DOHH2 (cell line): ENCODE results near the gene NMT2.

ENCODE experiments used
- H3F3A ChIP-seq: fragments of 200-600 bp; sonication (generic), shearing (Covaris generic); 2 replicates; pipeline ENCODE4 v1.6.0; 2016; ENCODE audit warnings: antibody characterized with exemption, mild to moderate bottlenecking; ENCODE audit not compliant: control insufficient read depth, insufficient read depth
- H3K27ac ChIP-seq: fragments of 200-600 bp; sonication (generic); 2 replicates; pipeline ENCODE4 v1.5.1; 2014; ENCODE audit warnings: low read depth, mild to moderate bottlenecking, low read length, moderate library complexity
- H3K27me3 ChIP-seq: fragments of 200-600 bp; sonication (generic); 2 replicates; pipeline ENCODE4 v1.6.1; 2014; ENCODE audit warnings: mild to moderate bottlenecking, low read length, mixed read lengths; ENCODE audit not compliant: control insufficient read depth
- H3K36me3 ChIP-seq: fragments of 200-600 bp; sonication (generic); 2 replicates; pipeline ENCODE4 v1.6.1; 2014; ENCODE audit warnings: mild to moderate bottlenecking, low read length, moderate library complexity, mixed read lengths; ENCODE audit not compliant: control insufficient read depth
- H3K4me1 ChIP-seq: fragments of 200-600 bp; sonication (generic); 2 replicates; pipeline ENCODE4 v1.6.1; 2014; ENCODE audit warnings: mild to moderate bottlenecking, low read length, mixed read lengths; ENCODE audit not compliant: control insufficient read depth
- H3K4me2 ChIP-seq: fragments of 200-600 bp; sonication (generic); 2 replicates; pipeline ENCODE4 v1.6.0; 2014; ENCODE audit warnings: mild to moderate bottlenecking, low read length, moderate library complexity
- H3K4me3 ChIP-seq: fragments of 200-600 bp; sonication (generic); 2 replicates; pipeline ENCODE4 v1.5.1; 2014; ENCODE audit warnings: mild to moderate bottlenecking, low read length, mixed read lengths
- H3K79me2 ChIP-seq: fragments of 200-600 bp; sonication (generic); 2 replicates; pipeline ENCODE4 v1.6.1; 2014; ENCODE audit warnings: mild to moderate bottlenecking, low read length, mixed read lengths; ENCODE audit not compliant: control insufficient read depth
- H3K9me2 ChIP-seq: fragments of 200-600 bp; sonication (generic); replicated peaks from 2 replicates; pipeline ENCODE4 v1.6.1; 2014; ENCODE audit warnings: mild to moderate bottlenecking, low read length, mixed read lengths; ENCODE audit not compliant: control insufficient read depth
- H3K9me3 ChIP-seq: fragments of 200-600 bp; sonication (generic); 2 replicates; pipeline ENCODE4 v1.6.1; 2014; ENCODE audit warnings: antibody characterized with exemption, low read length, mixed read lengths; ENCODE audit not compliant: control insufficient read depth, insufficient read depth
- H4K20me1 ChIP-seq: fragments of 200-600 bp; sonication (generic); 2 replicates; pipeline ENCODE4 v1.6.0; 2014; ENCODE audit warnings: low read depth, mild to moderate bottlenecking, antibody characterized with exemption, low read length, moderate library complexity; ENCODE audit not compliant: control insufficient read depth, insufficient read depth
- EZH2phosphoT487 ChIP-seq: fragments of 200-600 bp; sonication (generic); IDR thresholded peaks from 2 replicates; pipeline ENCODE4 v1.6.1; 2017; ENCODE audit warnings: borderline replicate concordance, mild to moderate bottlenecking, antibody characterized with exemption, low read length, moderate library complexity, mixed read lengths
- TF ChIP-seq, protein P1 (sequence below): fragments of 200-600 bp; sonication (generic); IDR thresholded peaks from one replicate; pipeline ENCODE4 v1.5.1; 2014; ENCODE audit warnings: antibody characterized with exemption, mild to moderate bottlenecking, low read depth, low read length; ENCODE audit not compliant: poor library complexity, severe bottlenecking

NMT2 gene

DNA sequence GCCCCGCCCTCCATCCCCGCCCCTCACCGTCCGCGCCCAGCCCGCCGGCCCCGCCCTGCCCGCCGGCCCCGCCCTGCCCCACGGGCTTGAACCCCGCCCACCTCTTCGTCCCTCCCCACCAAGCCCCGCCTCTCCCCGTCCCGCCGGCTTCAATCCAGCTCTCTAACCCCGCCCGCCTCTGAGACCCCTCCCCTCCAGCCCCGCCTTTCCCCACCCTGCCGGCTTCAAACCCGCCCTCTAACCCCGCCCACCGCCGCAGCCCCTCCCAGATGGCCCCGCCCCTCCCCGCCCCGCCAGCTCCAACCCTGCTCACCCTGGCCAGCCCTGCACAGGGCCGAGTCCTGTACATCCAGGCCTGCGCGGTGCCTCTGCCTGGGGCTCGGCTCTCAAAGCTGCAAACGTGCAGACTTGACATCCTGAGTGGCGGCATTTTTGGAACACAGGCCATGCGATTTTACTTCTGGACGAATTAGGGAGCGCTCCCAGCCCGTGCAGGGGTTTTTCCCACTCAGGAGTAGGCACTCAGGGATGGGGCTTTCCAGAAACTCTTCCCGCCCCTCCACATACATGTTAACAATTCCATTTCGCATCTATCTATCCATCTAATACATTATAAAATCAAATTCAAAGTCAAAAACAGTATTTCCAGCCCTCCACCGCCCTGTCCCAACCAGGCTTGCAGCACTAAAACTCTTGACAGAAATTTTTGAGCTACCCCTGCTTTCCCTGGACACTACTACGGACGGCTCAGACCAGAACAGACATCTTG is 477 bp upstream of the NMT2 start:
- Histone ChIP-seq H3K4me2 (peak overlapping the region; percentile 58), H3K9me3 (no peaks in the 10 kb centered on the region), H3K27me3 (peaks cover 46% of the 10 kb centered on the region), H3K79me2 (no peaks in the 10 kb centered on the region), H3K4me1 (peaks cover 13% of the 10 kb centered on the region), H3K4me3 (peak overlapping the region; percentile 51), H3K27ac (no peak overlapping the region), H3K36me3 (no peaks in the 10 kb centered on the region), H3K9me2 (no peaks in the 10 kb centered on the region), H3F3A (no peaks in the 10 kb centered on the region), H4K20me1 (no peaks in the 10 kb centered on the region)
- TF ChIP-seq, protein P1, sequence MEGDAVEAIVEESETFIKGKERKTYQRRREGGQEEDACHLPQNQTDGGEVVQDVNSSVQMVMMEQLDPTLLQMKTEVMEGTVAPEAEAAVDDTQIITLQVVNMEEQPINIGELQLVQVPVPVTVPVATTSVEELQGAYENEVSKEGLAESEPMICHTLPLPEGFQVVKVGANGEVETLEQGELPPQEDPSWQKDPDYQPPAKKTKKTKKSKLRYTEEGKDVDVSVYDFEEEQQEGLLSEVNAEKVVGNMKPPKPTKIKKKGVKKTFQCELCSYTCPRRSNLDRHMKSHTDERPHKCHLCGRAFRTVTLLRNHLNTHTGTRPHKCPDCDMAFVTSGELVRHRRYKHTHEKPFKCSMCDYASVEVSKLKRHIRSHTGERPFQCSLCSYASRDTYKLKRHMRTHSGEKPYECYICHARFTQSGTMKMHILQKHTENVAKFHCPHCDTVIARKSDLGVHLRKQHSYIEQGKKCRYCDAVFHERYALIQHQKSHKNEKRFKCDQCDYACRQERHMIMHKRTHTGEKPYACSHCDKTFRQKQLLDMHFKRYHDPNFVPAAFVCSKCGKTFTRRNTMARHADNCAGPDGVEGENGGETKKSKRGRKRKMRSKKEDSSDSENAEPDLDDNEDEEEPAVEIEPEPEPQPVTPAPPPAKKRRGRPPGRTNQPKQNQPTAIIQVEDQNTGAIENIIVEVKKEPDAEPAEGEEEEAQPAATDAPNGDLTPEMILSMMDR = no peak
- TF ChIP-seq EZH2phosphoT487 = no peak

DNA sequence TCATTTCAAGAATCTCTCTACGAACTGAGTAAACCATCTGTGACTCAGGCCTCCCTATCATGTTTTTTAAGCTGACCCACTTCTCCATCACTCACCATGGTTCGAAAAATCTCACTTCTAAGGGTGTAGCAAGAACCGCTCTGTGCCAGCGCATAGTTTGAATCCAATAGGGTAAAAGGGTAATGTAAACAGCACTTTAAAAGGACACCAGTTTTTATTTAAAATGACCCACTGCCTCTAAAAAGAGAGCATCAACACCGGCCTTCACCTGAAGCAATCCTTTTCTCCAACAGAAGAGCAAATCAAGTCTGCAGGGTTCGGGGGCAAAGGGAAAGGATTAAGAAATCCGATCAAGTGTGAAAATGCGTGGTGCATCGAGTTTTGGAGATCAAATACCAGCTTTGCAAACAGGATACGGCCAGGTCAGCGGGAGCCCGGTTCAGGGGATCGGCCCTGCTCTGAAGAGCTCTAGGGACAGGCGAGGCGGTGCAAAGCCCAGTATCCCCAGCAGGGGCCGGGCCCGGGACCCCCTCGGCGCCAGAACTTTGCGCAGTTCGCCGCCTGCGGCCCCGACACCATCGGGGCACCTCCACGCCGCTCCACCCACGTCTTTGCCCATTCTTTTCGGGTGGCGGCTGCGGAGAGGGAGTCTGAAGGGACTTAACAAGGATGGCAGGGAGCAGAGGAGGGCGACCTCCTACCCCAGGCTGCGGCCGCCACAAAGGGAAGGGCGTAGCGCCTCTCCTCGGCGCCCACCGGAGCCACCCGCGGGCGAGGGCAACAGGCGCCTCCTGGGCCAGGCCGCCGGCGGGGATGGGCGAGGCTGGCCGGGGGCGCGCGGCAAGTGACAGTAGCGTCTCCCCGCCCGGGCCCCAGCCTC is 842 bp downstream of the NMT2 start:
- Histone ChIP-seq H3K4me2 (peak overlapping the region; percentile 95), H3K27me3 (peaks cover 46% of the 10 kb centered on the region), H3F3A (no peaks in the 10 kb centered on the region), H3K27ac (no peak overlapping the region), H3K36me3 (no peaks in the 10 kb centered on the region), H3K9me3 (no peaks in the 10 kb centered on the region), H4K20me1 (no peaks in the 10 kb centered on the region), H3K9me2 (no peaks in the 10 kb centered on the region), H3K79me2 (no peaks in the 10 kb centered on the region), H3K4me1 (peaks cover 13% of the 10 kb centered on the region), H3K4me3 (peak overlapping the region; percentile 95)
- TF ChIP-seq EZH2phosphoT487 = 0 out of 2 replicates have a peak, but pooled peaks have one; percentile 83
- TF ChIP-seq, protein P1 = no peak

DNA sequence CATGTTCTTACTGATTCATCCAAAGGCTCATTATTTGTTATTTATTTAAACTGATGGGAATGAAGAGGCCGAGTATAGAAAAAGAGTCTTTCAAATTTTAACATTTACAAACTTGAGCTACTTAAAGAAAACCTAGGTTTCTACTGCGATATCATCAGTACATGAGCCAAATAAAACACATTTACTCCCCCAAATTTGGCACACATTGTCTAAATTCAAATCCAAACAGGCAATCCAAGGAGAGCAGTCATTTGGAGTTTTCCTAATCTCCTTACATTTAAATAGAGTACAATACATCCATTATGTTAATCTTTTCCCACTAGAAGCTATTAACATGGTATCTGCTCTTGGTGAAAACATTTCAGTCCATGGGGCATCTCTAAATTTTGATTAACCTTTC is 2.2 kb downstream of the NMT2 start:
- Histone ChIP-seq H3K4me1 (peaks cover 13% of the 10 kb centered on the region), H3K79me2 (no peaks in the 10 kb centered on the region), H3K9me3 (no peaks in the 10 kb centered on the region), H3K9me2 (no peaks in the 10 kb centered on the region), H3K36me3 (no peaks in the 10 kb centered on the region), H3K4me3 (no peak overlapping the region), H3K27me3 (peaks cover 46% of the 10 kb centered on the region), H3K27ac (no peak overlapping the region), H3K4me2 (no peak overlapping the region), H3F3A (no peaks in the 10 kb centered on the region), H4K20me1 (no peaks in the 10 kb centered on the region)
- TF ChIP-seq, protein P1 = no peak
- TF ChIP-seq EZH2phosphoT487 = no peak
